Esophagus squamous epithelium (tissue), 4 donors: ENCODE results near the gene FGB.

Source experiments
- POLR2A ChIP-seq, 4 donors: fragments of 450-650 bp; IDR thresholded peaks; one replicate each; pipeline ENCODE4 v1.6.1; 2017; ENCODE audit warnings: antibody characterized with exemption in 4 of 4, mild to moderate bottlenecking in 4 of 4, moderate library complexity in 3 of 4
- TF ChIP-seq, protein P1 (sequence below), 6 experiments: fragments of 450-650 bp in 4 of 6; fragments of 200-600 bp in 2 of 6; sonication (generic) in 2 of 6; IDR thresholded peaks; one replicate each; pipeline ENCODE4 v1.5.1; 2016 to 2019; ENCODE audit warnings: antibody characterized with exemption in 6 of 6, mild to moderate bottlenecking in 4 of 6, moderate library complexity in 4 of 6

DNA sequence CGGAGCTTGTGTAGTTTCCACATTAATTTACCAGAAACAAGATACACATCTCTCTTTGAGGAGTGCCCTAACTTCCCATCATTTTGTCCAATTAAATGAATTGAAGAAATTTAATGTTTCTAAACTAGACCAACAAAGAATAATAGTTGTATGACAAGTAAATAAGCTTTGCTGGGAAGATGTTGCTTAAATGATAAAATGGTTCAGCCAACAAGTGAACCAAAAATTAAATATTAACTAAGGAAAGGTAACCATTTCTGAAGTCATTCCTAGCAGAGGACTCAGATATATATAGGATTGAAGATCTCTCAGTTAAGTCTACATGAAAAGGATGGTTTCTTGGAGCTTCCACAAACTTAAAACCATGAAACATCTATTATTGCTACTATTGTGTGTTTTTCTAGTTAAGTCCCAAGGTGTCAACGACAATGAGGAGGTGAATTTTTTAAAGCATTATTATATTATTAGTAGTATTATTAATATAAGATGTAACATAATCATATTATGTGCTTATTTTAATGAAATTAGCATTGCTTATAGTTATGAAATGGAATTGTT, at the start of gene FGB:
- no peak for TF ChIP-seq POLR2A (IDR thresholded peaks at IDR 0.05)
- TF ChIP-seq, protein P1, sequence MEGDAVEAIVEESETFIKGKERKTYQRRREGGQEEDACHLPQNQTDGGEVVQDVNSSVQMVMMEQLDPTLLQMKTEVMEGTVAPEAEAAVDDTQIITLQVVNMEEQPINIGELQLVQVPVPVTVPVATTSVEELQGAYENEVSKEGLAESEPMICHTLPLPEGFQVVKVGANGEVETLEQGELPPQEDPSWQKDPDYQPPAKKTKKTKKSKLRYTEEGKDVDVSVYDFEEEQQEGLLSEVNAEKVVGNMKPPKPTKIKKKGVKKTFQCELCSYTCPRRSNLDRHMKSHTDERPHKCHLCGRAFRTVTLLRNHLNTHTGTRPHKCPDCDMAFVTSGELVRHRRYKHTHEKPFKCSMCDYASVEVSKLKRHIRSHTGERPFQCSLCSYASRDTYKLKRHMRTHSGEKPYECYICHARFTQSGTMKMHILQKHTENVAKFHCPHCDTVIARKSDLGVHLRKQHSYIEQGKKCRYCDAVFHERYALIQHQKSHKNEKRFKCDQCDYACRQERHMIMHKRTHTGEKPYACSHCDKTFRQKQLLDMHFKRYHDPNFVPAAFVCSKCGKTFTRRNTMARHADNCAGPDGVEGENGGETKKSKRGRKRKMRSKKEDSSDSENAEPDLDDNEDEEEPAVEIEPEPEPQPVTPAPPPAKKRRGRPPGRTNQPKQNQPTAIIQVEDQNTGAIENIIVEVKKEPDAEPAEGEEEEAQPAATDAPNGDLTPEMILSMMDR (IDR thresholded peaks at IDR 0.05) = no peak
